Measurements from ENCODE around the gene BTBD2. TPM values are rescaled to one million over a fixed set of nuclear protein-coding genes. Genes with fewer than 3 reads are reported as not detected.
A peak's percentile ranks its signal among the peaks of the same experiment; 100 is the strongest.

The BTBD2 gene
- total and polyA plus RNA-seq, 10 of the 15 experiments (the other 5 are each of a cell fraction or from before 2014, with no cell fraction given), result 0.13 to 66.2 (median 10.4) TPM

DNA sequence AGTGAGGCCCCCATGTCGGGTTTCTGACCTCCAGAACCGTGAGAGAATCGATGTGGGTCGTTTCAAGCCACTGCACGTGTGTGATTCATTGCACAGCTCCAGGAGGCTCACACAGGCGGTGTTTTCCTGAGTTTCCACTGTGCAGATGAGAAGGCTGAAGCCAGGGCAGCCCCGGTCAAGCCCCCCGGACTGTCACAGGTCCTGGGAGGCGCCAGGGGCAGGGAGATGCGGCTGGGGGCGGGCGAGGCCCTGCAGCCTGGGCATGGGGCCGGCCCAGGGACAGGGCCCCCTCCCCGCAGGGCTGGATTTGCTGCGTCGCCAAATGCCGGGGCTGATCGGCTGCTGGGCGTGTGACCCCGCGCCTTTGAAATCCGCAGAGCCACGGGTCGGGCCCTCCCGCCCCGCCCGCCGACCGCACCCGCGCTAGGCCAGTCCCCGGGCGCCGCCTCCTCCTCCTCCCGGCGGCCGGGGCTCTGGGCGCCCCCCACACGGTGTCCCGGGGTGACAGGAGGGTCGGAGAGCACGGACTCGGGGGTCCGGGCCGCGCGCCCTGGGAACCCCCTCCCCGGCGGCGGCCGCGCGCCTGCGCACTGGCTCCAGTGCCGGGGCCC, 45.5 kb upstream of the BTBD2 start (continued):
- TF ChIP-seq NKRF (conservative IDR thresholded peaks at IDR 0.05), result peak; percentile 74
- TF ChIP-seq SMAD5 (IDR thresholded peaks at IDR 0.05; ENCODE audit: low read depth), result no peak
- TF ChIP-seq NFYB (IDR thresholded peaks at IDR 0.05; ENCODE audit: insufficient read depth, low read depth, low read length), result no peak
- no peak for TF ChIP-seq SMC3 (IDR thresholded peaks at IDR 0.05; ENCODE audit: borderline replicate concordance, low read length)
- no peak for TF ChIP-seq SUPT20H (IDR thresholded peaks at IDR 0.05; ENCODE audit: borderline replicate concordance, control insufficient read depth, low read depth, low read length)
- TF ChIP-seq ZNF687 (IDR thresholded peaks at IDR 0.05), result peak; percentile 67
- no peak for TF ChIP-seq ZBED1 (IDR thresholded peaks at IDR 0.05; ENCODE audit: borderline replicate concordance)
- no peak for TF ChIP-seq E2F4 (IDR thresholded peaks at IDR 0.05; ENCODE audit: low read depth, low read length)
- TF ChIP-seq, protein P1, sequence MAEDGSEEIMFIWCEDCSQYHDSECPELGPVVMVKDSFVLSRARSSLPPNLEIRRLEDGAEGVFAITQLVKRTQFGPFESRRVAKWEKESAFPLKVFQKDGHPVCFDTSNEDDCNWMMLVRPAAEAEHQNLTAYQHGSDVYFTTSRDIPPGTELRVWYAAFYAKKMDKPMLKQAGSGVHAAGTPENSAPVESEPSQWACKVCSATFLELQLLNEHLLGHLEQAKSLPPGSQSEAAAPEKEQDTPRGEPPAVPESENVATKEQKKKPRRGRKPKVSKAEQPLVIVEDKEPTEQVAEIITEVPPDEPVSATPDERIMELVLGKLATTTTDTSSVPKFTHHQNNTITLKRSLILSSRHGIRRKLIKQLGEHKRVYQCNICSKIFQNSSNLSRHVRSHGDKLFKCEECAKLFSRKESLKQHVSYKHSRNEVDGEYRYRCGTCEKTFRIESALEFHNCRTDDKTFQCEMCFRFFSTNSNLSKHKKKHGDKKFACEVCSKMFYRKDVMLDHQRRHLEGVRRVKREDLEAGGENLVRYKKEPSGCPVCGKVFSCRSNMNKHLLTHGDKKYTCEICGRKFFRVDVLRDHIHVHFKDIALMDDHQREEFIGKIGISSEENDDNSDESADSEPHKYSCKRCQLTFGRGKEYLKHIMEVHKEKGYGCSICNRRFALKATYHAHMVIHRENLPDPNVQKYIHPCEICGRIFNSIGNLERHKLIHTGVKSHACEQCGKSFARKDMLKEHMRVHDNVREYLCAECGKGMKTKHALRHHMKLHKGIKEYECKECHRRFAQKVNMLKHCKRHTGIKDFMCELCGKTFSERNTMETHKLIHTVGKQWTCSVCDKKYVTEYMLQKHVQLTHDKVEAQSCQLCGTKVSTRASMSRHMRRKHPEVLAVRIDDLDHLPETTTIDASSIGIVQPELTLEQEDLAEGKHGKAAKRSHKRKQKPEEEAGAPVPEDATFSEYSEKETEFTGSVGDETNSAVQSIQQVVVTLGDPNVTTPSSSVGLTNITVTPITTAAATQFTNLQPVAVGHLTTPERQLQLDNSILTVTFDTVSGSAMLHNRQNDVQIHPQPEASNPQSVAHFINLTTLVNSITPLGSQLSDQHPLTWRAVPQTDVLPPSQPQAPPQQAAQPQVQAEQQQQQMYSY (CRISPR knock-in tag; IDR thresholded peaks at IDR 0.05), result no peak
- peak; percentile 87 to 89 for TF ChIP-seq BHLHE40 (IDR thresholded peaks at IDR 0.05; ENCODE audit: borderline replicate concordance in 1 of 2, low read depth in 2 of 2, low read length in 1 of 2)
- peak; percentile 79 for TF ChIP-seq SMARCA5 (IDR thresholded peaks at IDR 0.05)
- TF ChIP-seq TCF3 (IDR thresholded peaks at IDR 0.05; ENCODE audit: borderline replicate concordance, insufficient read depth, low read depth, low read length), result 0 out of 2 replicates have a peak, but pooled peaks have one; percentile 14
- TF ChIP-seq, protein P2, sequence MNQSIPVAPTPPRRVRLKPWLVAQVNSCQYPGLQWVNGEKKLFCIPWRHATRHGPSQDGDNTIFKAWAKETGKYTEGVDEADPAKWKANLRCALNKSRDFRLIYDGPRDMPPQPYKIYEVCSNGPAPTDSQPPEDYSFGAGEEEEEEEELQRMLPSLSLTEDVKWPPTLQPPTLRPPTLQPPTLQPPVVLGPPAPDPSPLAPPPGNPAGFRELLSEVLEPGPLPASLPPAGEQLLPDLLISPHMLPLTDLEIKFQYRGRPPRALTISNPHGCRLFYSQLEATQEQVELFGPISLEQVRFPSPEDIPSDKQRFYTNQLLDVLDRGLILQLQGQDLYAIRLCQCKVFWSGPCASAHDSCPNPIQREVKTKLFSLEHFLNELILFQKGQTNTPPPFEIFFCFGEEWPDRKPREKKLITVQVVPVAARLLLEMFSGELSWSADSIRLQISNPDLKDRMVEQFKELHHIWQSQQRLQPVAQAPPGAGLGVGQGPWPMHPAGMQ (IDR thresholded peaks at IDR 0.05; ENCODE audit: borderline replicate concordance), result no peak
- no peak for TF ChIP-seq ZNF384 (IDR thresholded peaks at IDR 0.05; ENCODE audit: borderline replicate concordance, low read depth, low read length)
- TF ChIP-seq IRF4 (IDR thresholded peaks at IDR 0.05; ENCODE audit: low read depth, low read length), result no peak
